Measurements from ENCODE around the gene CD68.

Gene CD68

DNA sequence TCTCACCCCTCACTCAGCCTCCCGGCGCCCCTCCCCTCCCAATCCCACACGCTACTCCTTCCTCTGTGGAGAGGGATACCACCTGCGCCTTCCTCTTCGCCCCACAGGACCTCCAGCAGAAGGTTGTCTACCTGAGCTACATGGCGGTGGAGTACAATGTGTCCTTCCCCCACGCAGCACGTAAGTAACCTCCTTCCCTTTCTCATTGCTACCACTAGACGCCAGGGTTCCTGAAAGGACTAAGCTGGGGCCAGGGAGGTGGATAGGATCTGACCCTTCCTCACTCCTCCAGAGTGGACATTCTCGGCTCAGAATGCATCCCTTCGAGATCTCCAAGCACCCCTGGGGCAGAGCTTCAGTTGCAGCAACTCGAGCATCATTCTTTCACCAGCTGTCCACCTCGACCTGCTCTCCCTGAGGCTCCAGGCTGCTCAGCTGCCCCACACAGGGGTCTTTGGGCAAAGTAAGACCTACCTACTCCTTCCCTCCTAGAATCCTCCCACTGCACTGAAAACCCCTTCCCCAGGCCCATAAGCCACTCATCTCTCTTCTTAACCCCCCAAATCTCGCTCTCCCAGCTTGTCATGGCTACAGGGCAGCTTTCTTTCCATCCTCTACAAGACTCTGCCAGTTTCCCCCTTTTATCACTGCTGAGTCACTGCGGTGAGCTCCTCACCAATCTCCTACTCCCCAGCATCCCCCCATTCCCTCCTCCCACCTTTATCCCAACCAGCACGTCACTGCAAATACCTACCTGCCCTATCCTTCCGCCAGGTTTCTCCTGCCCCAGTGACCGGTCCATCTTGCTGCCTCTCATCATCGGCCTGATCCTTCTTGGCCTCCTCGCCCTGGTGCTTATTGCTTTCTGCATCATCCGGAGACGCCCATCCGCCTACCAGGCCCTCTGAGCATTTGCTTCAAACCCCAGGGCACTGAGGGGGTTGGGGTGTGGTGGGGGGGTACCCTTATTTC, 1.5 kb downstream of the CD68 start:
- H3K9me3 ChIP-seq (ENCODE audit: control insufficient read depth, low read length), result no peaks in the 10 kb centered on the region
- no peak overlapping the region for H3K4me2 ChIP-seq (ENCODE audit: low read length)
- peaks cover 16% of the 10 kb centered on the region for H3K79me2 ChIP-seq
- H3K4me1 ChIP-seq, result peaks cover 16% of the 10 kb centered on the region
- H2AFZ ChIP-seq, result no peak overlapping the region
- no peak overlapping the region for H3K4me3 ChIP-seq (ENCODE audit: low read depth, low read length)
- no peak overlapping the region for H3K9ac ChIP-seq
- TF ChIP-seq CTCF (IDR thresholded peaks at IDR 0.05), result no peak
- no peak overlapping the region for H3K27ac ChIP-seq
- H3K36me3 ChIP-seq (ENCODE audit: control insufficient read depth, insufficient read depth, low read length), result no peaks in the 10 kb centered on the region
- H3K27me3 ChIP-seq (ENCODE audit: control insufficient read depth, insufficient read depth, low read length), result no peaks in the 10 kb centered on the region

GRCh38 chr17:7582396-7583252, 3.2 kb downstream of the CD68 start:
- H3K4me1 ChIP-seq, result peaks cover 16% of the 10 kb centered on the region

GRCh38 chr17:7583253-7584109, 4.0 kb downstream of the CD68 start, which contains the start of gene MPDU1:
MPDU1 (plus strand) TSS chr17:7583852; CDS start chr17:7583863, 11 bp downstream.
- Histone ChIP-seq H3K27me3 (ENCODE audit: control insufficient read depth, insufficient read depth, low read length) (no peaks in the 10 kb centered on the region), H3K9me3 (ENCODE audit: control insufficient read depth, low read length) (no peaks in the 10 kb centered on the region), H3K36me3 (ENCODE audit: control insufficient read depth, insufficient read depth, low read length) (no peaks in the 10 kb centered on the region), H3K79me2 (peaks cover 16% of the 10 kb centered on the region), H3K4me1 (peaks cover 16% of the 10 kb centered on the region), H3K4me3 (ENCODE audit: low read depth, low read length) (peak within 1 kb of the TSS; percentile 97), H3K9ac (peak within 1 kb of the TSS; percentile 16), H3K4me2 (ENCODE audit: low read length) (peak within 1 kb of the TSS; percentile 100), H2AFZ (peak within 1 kb of the TSS; percentile 90), H3K27ac (peak within 1 kb of the TSS; percentile 96)
- TF ChIP-seq CTCF (IDR thresholded peaks at IDR 0.05), result no peak

More at GRCh38 chr17:7582396-7583252, 3.2 kb downstream of the CD68 start:
- TF ChIP-seq CTCF (IDR thresholded peaks at IDR 0.05), result no peak
- no peak overlapping the region for H3K9ac ChIP-seq
- H3K27me3 ChIP-seq (ENCODE audit: control insufficient read depth, insufficient read depth, low read length), result no peaks in the 10 kb centered on the region
- H3K4me3 ChIP-seq (ENCODE audit: low read depth, low read length), result peak overlapping the region; percentile 97
- peak overlapping the region; percentile 100 for H3K4me2 ChIP-seq (ENCODE audit: low read length)
- H2AFZ ChIP-seq, result peak overlapping the region; percentile 90
- H3K9me3 ChIP-seq (ENCODE audit: control insufficient read depth, low read length), result no peaks in the 10 kb centered on the region
- no peaks in the 10 kb centered on the region for H3K36me3 ChIP-seq (ENCODE audit: control insufficient read depth, insufficient read depth, low read length)
- peak overlapping the region; percentile 96 for H3K27ac ChIP-seq
- H3K79me2 ChIP-seq, result peaks cover 16% of the 10 kb centered on the region

DNA sequence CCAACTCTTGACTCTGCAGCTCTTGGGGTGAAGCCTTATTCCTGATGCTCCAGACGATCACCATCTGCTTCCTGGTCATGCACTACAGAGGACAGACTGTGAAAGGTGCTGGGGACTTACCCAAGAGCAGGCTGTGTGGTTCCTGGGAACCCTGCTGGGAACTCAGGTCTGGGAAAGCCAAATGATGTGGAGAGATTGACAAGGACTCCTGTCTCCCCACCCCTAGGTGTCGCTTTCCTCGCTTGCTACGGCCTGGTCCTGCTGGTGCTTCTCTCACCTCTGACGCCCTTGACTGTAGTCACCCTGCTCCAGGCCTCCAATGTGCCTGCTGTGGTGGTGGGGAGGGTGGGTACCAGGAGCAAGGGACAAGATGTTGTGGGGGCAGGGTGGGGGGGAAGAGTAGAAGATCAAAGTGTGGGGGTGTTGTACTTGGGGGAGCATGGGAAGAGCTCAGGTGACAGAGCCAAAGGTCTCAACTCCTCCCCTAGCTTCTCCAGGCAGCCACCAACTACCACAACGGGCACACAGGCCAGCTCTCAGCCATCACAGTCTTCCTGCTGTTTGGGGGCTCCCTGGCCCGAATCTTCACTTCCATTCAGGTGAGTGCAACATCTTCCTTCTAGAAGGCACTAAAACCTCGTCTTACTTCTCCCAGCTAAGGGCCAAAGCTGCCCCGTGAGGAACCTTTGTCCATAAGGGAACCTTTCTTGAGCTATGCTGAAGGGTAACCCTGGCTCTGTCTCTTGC, 7.4 kb downstream of the CD68 start:
- Histone ChIP-seq H3K27me3 (ENCODE audit: control insufficient read depth, insufficient read depth, low read length) (no peaks in the 10 kb centered on the region), H3K27ac (peak overlapping the region; percentile 49), H3K4me2 (ENCODE audit: low read length) (no peak overlapping the region), H3K4me1 (peaks cover 19% of the 10 kb centered on the region), H3K79me2 (peaks cover 16% of the 10 kb centered on the region), H3K9me3 (ENCODE audit: control insufficient read depth, low read length) (no peaks in the 10 kb centered on the region), H2AFZ (no peak overlapping the region), H3K4me3 (ENCODE audit: low read depth, low read length) (no peak overlapping the region), H3K36me3 (ENCODE audit: control insufficient read depth, insufficient read depth, low read length) (no peaks in the 10 kb centered on the region), H3K9ac (no peak overlapping the region)
- TF ChIP-seq CTCF (IDR thresholded peaks at IDR 0.05), result peak; percentile 52

Data from parathyroid adenoma (tissue), 2 donors.